ENCODE results near the gene PTPRG.

PTPRG gene

GRCh38 chr3:61943975-61944374, 382.6 kb downstream of the PTPRG start:
- DNase-seq, result no peak

DNA sequence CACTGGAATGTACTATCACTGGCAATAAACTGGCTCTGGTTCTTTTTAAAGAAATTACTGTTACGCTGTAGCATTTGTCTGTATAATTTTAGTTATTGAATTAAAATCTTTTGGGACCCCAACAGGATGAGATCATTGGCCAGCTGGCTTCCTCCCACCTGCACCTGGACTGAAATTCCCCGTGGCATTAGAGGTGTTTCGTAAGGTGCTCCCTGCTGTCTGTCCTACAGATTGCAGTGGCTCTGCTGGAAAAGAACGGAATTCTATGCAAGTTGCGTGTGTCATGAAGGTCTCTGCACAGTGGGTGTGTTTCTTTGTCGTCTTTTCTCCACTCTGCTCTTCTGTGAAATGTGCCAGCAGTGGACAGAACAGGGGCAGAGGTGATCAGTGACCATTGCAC, 383.4 kb downstream of the PTPRG start:
- DNase-seq, result no peak

GRCh38 chr3:61945657-61946056, 384.3 kb downstream of the PTPRG start:
- no peak for DNase-seq

- no peak for DNase-seq
These were observed 385.4 kb downstream of the PTPRG start for GRCh38 chr3:61946570-61947324.

DNA sequence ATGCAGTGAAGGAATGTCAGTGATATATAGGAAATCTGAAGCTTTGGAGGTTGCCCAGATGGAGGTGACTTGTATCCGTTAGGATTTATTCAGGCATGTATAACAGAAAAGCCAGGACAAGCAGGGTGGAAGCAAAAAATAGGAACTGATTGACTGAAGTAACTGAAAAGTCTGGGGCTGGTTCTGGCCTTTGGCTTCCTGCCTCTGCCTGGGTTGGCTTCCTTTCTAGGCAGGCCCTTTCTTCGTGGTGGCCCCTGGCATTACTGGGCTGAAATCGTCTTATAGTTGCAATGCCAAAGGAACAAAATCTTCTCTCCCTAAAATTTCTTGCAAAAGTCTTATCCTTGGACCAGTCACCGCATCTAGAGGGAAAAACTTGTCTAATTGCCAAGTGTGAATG, 386.1 kb downstream of the PTPRG start:
- no peak for DNase-seq

DNA sequence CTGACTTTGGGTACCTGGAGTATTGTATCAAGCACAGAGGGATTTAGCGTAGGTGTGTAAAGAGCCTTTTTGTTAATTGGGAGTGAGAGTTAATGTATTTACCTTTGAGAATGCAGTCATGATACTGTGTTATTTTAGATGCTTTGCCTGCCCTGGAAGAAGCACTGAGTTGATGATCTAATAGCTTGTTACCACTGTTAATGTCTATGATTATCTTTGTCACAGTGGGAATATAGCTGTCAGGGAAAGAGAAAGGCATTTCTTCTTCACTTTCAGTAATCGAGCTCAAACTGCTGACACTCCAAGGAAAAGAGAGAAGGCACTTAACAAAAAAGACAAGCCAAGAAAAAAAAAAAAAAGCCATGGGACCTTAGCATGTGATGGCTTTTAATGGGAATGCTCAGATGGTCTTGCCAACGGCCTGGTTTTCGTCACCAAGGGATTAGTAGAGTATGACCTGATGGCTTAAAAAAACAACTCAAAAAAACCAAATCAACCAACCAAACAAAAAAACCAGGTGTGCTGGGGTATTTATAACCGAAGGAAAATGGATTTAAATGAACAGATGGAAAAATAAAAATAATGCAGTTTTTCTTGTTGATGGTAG, 387.4 kb downstream of the PTPRG start:
- DNase-seq, result no peak

GRCh38 chr3:61954097-61954540, 392.7 kb downstream of the PTPRG start:
- no peak for DNase-seq

DNA sequence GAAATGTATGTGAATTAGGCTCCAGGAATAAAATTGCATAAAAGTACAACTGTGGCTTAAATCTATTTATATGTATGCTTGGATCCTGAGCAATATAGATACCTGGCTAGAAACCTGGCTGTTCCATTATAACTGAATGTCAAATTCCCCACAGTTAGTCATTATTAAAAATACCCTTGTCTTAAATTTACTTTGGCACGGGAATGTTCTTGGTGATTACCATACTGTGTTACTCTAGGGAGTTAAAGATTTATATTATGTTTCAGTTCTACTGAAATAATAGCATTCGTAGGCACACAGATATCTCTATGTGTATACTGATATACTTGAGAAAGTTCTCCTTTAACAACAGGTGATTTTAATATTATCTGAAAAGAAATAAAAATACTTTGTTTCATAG, 394.1 kb downstream of the PTPRG start:
- no peak for DNase-seq

DNA sequence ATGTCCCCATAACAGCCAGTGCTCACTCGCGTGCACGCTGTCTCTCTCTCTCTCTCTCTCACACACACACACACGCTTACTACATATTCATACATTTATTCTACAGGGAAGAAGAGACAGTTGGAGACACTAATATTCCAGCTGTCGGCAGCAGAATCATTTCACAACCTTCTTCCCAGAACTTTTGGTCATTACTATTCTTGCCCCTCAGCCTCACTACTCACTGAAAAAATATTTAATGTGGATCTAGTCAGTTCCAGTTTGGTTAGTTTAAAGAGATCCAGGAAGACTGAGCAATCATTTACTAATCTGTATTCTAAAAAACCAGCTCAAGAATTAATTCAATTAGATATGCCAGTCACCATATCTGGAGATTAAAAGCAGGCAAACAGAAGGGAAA, 394.9 kb downstream of the PTPRG start:
- DNase-seq, result no peak

DNA sequence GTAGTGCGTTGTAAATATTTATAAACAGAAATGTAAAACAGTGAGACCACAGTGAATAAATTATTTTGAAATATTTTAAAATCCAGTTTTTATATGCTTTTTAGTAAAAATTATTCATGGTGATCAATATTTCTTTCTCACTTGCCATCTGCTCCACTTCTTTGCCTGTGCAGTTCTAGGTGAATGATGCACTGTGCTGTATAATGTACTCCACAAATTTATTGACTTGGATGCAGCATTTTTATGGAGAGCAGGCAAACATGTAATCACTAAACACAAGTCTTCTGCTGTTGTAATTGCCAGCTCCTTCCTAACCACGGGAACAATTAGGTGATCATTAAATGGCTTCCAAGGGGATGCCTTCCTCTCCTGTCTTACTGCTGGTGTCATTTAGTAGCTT, 395.9 kb downstream of the PTPRG start:
- no peak for DNase-seq

- DNase-seq, result no peak
These were observed 399.6 kb downstream of the PTPRG start for GRCh38 chr3:61960976-61961375.

DNA sequence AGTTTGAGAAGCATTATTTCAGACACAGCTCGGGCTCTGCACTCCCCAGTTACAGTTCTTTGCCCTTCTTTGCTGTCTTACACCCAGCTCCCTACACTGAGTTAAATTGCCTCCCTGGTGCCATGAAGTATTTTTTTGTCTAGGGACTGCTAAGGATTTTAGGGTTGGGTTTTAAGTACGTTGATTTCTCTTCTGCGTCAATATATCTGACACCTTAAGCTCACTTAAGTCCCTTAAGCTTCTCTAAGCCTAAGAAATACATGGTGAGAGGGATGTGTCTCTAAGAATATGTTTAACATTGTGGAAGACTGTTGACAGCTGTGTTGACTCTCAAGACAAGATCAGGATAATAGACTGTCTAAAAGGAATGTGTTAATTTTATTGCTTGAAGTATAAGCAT, 400.5 kb downstream of the PTPRG start:
- no peak for DNase-seq

- no peak for DNase-seq
These were observed 403.2 kb downstream of the PTPRG start for GRCh38 chr3:61964566-61964965.

DNA sequence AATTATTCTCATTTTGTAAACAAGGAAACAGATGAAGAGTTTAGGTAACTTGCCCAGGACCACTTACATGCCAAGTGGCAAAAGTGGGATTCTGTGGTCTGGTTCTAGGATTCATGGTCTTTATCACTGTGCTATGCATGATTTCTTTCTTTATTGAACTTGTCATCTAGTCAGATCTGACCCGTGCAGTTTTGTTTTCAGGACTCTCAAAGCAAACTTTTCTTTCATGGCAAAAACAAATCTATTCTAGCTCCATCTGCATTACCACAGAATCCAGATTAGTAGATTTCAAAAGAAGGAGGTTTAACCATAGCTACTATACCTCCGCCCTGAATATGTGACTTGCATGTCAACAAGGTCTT, 404.4 kb downstream of the PTPRG start:
- no peak for DNase-seq

- DNase-seq, result no peak
These were observed 404.8 kb downstream of the PTPRG start for GRCh38 chr3:61966200-61966599.

DNA sequence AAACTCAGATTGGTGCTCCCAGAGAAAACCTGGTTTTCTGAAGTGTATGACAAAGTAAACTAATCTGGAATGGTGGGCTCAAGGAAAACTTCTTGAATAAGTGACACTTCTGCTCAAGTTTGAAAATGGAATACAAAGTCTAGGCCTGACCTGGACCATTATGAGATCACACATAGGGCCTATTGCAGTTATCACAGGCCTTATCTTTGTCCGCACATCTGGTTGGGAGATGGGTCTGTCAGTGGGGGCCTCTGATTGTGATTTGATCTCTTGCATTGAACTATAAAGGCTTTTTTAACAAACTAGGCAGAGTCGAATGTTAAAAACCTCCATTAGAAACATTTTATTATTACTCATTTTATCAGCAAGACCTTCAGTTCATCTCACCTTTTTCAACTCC, 405.6 kb downstream of the PTPRG start:
- no peak for DNase-seq

DNA sequence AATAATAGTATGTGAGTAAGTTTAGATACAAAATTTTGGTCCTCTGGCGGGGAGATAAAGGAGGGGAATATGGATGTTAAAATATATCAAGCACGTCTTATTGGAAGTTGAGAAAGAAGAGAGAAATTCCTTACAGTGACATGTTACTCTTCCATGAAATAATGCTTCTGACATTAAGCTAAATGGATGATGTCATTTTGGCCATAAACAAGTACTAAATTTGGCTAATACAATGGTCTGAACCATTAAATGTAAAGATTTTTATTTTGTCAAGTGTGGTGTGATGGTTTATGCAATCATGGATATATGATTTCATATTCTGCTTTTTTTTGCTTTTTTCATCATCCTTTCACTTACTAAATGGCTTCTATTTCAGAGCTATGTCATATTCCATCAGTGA, 406.6 kb downstream of the PTPRG start:
- no peak for DNase-seq

GRCh38 chr3:61974662-61975061, 413.3 kb downstream of the PTPRG start:
- DNase-seq, result no peak

- no peak for DNase-seq
These were observed 413.8 kb downstream of the PTPRG start for GRCh38 chr3:61975199-61975598.

DNA sequence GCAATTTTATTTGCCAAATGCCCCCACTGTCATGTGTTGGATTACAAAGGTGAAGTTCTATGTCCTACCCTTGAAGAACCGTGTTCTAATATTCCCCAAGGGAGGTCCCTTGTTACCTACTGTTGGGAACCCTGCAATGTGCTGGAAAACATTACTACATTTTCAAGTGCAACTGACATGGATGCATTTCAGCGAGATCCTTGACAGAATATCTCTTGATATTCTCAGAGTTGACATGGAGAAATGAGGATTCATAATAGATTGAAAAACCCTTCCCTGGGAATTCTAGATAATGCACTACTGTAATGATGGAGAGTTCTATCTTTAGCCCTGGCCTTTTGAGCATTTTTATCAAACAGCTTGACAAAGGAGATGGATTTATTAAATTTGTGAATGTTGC, 414.6 kb downstream of the PTPRG start:
- DNase-seq, result no peak

- no peak for DNase-seq
These were observed 417.4 kb downstream of the PTPRG start for GRCh38 chr3:61978460-61979419.

DNA sequence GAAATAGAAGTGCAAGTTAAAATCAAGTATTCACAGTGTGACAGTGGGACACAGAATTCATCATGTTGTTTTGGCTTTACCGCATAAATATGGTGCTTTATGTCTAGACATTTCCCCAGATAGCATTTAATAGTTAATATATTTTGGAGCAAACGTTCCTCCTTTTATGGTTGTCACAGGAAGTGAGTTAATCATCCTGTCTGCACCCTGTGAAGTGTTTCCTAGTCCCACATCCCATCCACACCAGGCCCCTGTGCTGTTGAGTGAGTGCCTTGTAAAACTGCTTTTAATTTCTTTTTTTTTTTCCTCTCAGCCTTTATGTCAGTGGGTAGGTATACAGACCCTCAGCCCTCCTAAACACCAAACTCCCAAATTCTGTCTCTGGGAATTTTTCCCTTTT, 418.3 kb downstream of the PTPRG start:
- no peak for DNase-seq

DNA sequence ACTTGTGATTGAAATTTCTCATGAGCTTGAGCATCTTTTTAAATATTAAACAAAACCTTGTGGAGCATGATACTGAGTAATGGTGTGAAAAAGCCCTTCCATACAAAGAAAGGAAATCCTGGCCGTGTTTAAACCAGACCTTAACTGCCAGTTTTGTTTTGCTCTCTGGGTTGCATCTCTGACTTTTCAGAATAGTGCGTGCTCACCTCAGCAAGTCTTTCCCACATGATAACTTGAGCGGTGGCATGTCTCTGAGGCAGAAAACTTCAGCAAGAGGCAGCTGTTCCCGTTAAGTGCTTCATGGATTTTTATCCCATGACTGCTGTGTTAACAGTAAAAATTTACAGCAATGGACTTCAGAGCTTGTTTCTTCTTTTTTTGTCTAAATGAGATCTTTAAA, 418.7 kb downstream of the PTPRG start:
- DNase-seq, result no peak

GRCh38 chr3:61981060-61981459, 419.7 kb downstream of the PTPRG start:
- no peak for DNase-seq

All from activated naive CD4-positive, alpha-beta T cell treated with Interleukin-2 at 50 U/mL for 16 hours (primary cell).